Calu3 (cell line): ENCODE measurements around the gene SLC12A7. TPM values are rescaled to one million over a fixed set of nuclear protein-coding genes. Genes with fewer than 3 reads are reported as not detected.

ENCODE experiments used
- BruUV-seq: library from RNA; stranded (reverse); fragments of 400-500 nt; replicated peaks from 2 replicates; lab custom pipeline; 2021; lab: Mats Ljungman, UMichigan
- CTCF ChIA-PET: fragments of 300-600 bp; sonication (Branson Sonifier 250); formaldehyde crosslinking; loops from one replicate; lab custom pipeline; 2022; ENCODE audit warnings: antibody characterized with exemption; lab: Charles Lee
- DNase-seq: peaks from one replicate; pipeline ENCODE4 v3.0.0; 2022
- H3K27ac Mint-ChIP-seq: one replicate; pipeline ENCODE4 v1.8.0; 2022; ENCODE audit warnings: mixed read lengths; ENCODE audit not compliant: unreplicated experiment
- H3K27me3 Mint-ChIP-seq: one replicate; pipeline ENCODE4 v1.8.0; 2022; ENCODE audit warnings: mixed read lengths; ENCODE audit not compliant: unreplicated experiment
- H3K36me3 Mint-ChIP-seq: one replicate; pipeline ENCODE4 v1.8.0; 2022; ENCODE audit warnings: mild to moderate bottlenecking, moderate library complexity, mixed read lengths; ENCODE audit not compliant: insufficient read depth, unreplicated experiment
- H3K4me1 Mint-ChIP-seq: one replicate; pipeline ENCODE4 v1.8.0; 2022; ENCODE audit warnings: mild to moderate bottlenecking, low read depth, mixed read lengths; ENCODE audit not compliant: unreplicated experiment
- H3K4me3 Mint-ChIP-seq: one replicate; pipeline ENCODE4 v1.8.0; 2022; ENCODE audit warnings: mild to moderate bottlenecking, low read depth, moderate library complexity, mixed read lengths; ENCODE audit not compliant: unreplicated experiment
- H3K9me3 Mint-ChIP-seq: one replicate; pipeline ENCODE4 v1.8.0; 2022; ENCODE audit warnings: low read depth, mixed read lengths; ENCODE audit not compliant: unreplicated experiment
- intact Hi-C: fragments of 100-400 bp; cut with micrococcal nuclease; formaldehyde crosslinking; loops from one replicate; pipeline ENCODE4 v1.10.0; 2022; ENCODE audit not compliant: unreplicated experiment
- total RNA-seq: library from RNA; stranded (reverse); gene quantifications from 2 replicates; pipeline ENCODE4 v1.2.3, GENCODE V29; 2022
- TF ChIP-seq, protein P1 (sequence below): fragments of 200-600 bp; IDR thresholded peaks from one replicate; pipeline ENCODE4 v1.8.0; 2022; ENCODE audit warnings: antibody characterized with exemption; ENCODE audit not compliant: unreplicated experiment

Gene SLC12A7
- total RNA-seq, 1 experiment from 2014 or later = 82.3 TPM

DNA sequence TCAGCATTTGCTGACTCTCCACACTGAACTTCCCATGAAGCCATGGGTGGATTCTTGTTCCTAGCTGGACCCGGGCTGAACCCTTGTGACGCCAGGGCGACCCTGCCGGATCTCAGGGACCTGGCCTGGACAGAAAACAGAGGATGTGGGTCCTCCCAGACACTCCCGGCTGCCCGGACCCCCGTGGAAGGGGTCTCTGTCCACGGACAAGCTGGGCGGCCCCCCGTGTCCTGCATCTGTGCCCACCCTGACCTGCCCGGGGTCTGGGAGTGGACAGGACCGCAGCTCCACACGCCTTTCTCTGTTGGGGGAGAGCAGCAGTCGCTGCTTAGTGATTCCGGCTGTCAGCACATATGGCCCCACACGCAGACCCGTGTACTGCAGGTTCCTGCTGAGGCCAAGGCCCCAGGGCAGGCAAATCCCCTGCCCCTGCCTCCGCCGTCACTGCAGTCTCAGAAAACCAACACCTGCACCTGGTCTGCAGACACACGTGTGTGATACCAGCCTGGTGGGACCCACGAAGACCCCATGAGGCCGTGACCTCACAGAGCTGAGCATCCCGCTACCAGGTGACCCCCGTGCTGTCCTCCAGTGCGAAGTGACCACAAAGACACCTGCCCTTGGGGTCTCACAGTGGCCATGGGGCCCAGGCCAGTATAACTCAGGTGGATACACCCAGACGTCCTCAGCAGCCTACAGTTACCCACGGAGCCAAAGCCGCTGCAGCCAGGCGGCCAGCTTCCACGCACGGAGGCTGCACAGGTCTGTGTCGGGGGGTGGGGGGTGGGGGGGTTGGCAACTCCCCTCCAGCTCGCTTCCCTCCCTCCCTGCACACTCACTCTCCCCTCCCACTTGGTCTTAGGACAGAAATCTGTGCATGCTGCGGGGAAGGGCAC, 52.6 kb downstream of the SLC12A7 start:
- no peaks in the 10 kb centered on the region for H3K27me3 Mint-ChIP-seq
- CTCF ChIA-PET = interaction anchor here (0.5 kb wide), 1 partner anchor 103 kb away, joined by 4 read pairs; no protein-coding TSS in a partner anchor
- no peaks in the 10 kb centered on the region for H3K9me3 Mint-ChIP-seq
- no peak overlapping the region for H3K27ac Mint-ChIP-seq
- no TSS peak for BruUV-seq
- DNase-seq = no peak
- H3K4me1 Mint-ChIP-seq = no peaks in the 10 kb centered on the region
- TF ChIP-seq, protein P1, sequence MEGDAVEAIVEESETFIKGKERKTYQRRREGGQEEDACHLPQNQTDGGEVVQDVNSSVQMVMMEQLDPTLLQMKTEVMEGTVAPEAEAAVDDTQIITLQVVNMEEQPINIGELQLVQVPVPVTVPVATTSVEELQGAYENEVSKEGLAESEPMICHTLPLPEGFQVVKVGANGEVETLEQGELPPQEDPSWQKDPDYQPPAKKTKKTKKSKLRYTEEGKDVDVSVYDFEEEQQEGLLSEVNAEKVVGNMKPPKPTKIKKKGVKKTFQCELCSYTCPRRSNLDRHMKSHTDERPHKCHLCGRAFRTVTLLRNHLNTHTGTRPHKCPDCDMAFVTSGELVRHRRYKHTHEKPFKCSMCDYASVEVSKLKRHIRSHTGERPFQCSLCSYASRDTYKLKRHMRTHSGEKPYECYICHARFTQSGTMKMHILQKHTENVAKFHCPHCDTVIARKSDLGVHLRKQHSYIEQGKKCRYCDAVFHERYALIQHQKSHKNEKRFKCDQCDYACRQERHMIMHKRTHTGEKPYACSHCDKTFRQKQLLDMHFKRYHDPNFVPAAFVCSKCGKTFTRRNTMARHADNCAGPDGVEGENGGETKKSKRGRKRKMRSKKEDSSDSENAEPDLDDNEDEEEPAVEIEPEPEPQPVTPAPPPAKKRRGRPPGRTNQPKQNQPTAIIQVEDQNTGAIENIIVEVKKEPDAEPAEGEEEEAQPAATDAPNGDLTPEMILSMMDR = no peak
- H3K4me3 Mint-ChIP-seq = no peak overlapping the region
- intact Hi-C loops = no loop called here
- H3K36me3 Mint-ChIP-seq = peaks cover 29% of the 10 kb centered on the region

DNA sequence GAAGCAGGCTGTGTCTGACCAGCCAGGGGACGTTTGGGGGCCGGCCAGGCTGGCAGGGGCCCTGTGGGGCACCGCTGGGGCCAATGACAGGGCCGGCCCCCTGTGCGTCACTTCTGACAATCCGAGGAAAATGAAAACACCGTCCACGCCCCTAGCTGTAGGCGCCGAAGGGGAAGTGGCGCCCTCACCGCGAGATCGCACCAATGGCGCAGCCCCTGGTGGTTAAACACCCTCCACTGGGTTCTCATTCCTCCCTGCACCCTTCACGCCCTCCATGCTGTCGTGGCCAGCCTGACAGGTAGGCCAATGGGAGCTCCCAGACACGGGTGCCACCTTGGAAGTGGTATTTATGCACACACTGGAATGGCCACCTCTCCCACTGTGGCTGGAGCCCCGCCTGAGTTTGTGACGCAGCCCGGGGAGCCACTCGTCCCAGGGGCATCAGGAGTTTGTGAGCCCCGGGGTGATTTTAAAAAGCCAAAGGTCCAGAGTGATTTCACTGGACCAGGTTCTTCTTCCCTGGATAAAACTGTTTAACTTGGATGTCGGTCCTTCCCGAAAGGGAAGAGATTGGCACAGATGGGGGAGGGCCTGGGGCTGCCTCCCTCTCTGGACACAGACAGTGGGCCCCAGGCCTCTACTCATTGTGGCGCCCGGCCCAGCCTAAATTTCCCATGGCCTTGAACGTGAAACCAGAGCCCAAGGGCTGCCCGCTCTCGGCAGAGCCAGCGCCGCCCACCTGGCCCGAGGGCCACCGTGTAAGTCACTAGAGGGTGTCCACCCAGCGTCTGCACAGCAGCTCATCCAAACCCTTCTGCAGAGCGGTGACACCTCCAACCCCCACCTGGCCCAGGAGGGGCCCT, 53.5 kb downstream of the SLC12A7 start:
- TF ChIP-seq, protein P1 = no peak
- intact Hi-C loops = no loop called here
- H3K9me3 Mint-ChIP-seq = no peaks in the 10 kb centered on the region
- CTCF ChIA-PET = no interaction called here
- H3K27me3 Mint-ChIP-seq = no peaks in the 10 kb centered on the region
- peaks cover 34% of the 10 kb centered on the region for H3K36me3 Mint-ChIP-seq
- H3K4me1 Mint-ChIP-seq = no peaks in the 10 kb centered on the region
- H3K27ac Mint-ChIP-seq = no peak overlapping the region
- no peak for DNase-seq
- H3K4me3 Mint-ChIP-seq = no peak overlapping the region
- no TSS peak for BruUV-seq

DNA sequence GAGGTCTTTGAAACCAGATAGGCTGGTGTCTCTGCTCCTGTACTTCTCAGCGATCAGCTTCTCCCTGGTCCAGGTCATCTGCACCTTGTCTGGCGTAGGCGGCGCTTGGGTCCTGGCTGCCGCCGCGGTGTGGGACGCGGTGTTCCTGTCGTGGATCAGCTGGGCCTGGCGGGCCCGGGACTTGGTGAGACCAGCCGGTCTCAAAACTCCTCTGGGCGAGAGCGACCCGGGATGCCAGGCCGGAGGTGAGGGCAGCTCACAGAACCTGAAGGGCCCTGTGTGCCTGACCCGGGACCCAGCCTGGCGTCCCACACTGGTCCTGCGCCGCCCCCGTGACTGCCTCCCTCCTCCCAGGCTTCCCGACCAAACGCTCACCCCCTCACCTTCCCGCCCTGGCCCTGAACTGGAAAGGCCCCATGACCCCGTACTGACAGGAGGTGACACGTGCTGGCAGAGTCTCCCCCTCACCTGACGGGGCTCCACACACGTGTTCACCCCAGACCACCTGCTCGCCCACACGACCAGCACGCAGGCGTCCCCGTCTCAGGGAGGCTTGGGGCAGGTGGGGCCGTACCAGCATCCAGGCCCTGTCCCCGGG, 54.3 kb downstream of the SLC12A7 start:
- Mint-ChIP-seq H3K4me1 (no peaks in the 10 kb centered on the region), H3K36me3 (peaks cover 39% of the 10 kb centered on the region), H3K9me3 (no peaks in the 10 kb centered on the region), H3K27me3 (no peaks in the 10 kb centered on the region), H3K4me3 (no peak overlapping the region), H3K27ac (no peak overlapping the region)
- TF ChIP-seq, protein P1 = no peak
- intact Hi-C loops = no loop called here
- CTCF ChIA-PET = no interaction called here
- DNase-seq = no peak
- no TSS peak for BruUV-seq
